CD4-positive, alpha-beta T cell (primary cell): ENCODE measurements around the gene PLA2G5. TPM values are rescaled to one million over a fixed set of nuclear protein-coding genes. Genes with fewer than 3 reads are reported as not detected.

Experiments
- ATAC-seq: fragments of 200-7000 bp; cut with Tn5 transposase; one replicate; pipeline ENCODE4 v1.10.0; 2022; ENCODE audit warnings: mild to moderate bottlenecking; ENCODE audit not compliant: poor library complexity
- CTCF ChIA-PET: fragments of 350-600 bp; sonication (Branson Sonifier 250); formaldehyde crosslinking; loops from one replicate; lab custom pipeline; 2021; ENCODE audit warnings: antibody characterized with exemption, inconsistent platforms; lab: Charles Lee
- POLR2A ChIA-PET: fragments of 350-600 bp; sonication (Branson Sonifier 250); formaldehyde crosslinking; loops from one replicate; lab custom pipeline; 2021; ENCODE audit warnings: antibody characterized with exemption, inconsistent platforms; lab: Charles Lee
- DNase-seq, 14 experiments: peaks; one replicate each; pipeline ENCODE4 v3.0.0-alpha.2; 2013 to 2020; ENCODE audit warnings: mixed read lengths in 2 of 14
- H3K27ac ChIP-seq, 2 donors: one replicate each; pipeline versions ENCODE4 v1.5.1 to v1.7.0; 2013; ENCODE audit warnings: low read length in 2 of 2, low read depth in 1 of 2, mild to moderate bottlenecking in 1 of 2
- H3K27me3 ChIP-seq, 2 experiments: 1 replicate in 1 of 2; 2 replicates in 1 of 2; pipeline versions ENCODE4 v1.6.1 to v1.7.0; 2013; ENCODE audit warnings: low read length in 2 of 2, control low read depth in 1 of 2, mild to moderate bottlenecking in 1 of 2, moderate library complexity in 1 of 2; ENCODE audit not compliant: insufficient read depth in 2 of 2, control insufficient read depth in 1 of 2
- H3K36me3 ChIP-seq: one replicate; pipeline ENCODE4 v1.6.1; 2013; ENCODE audit warnings: low read length, control low read depth; ENCODE audit not compliant: insufficient read depth
- H3K4me1 ChIP-seq: one replicate; pipeline ENCODE4 v1.6.1; 2013; ENCODE audit warnings: low read length, control low read depth; ENCODE audit not compliant: insufficient read depth
- H3K4me3 ChIP-seq: one replicate; pipeline ENCODE4 v1.5.1; 2013; ENCODE audit warnings: mild to moderate bottlenecking, low read length, moderate library complexity
- H3K9me3 ChIP-seq, 2 experiments: 1 replicate in 1 of 2; 2 replicates in 1 of 2; pipeline versions ENCODE4 v1.6.1 to v1.7.0; 2013; ENCODE audit warnings: low read length in 2 of 2, mild to moderate bottlenecking in 2 of 2, control low read depth in 1 of 2, moderate library complexity in 1 of 2; ENCODE audit not compliant: control insufficient read depth in 1 of 2, insufficient read depth in 1 of 2
- H3K27ac Mint-ChIP-seq: one replicate; pipeline ENCODE4 v1.8.0; 2020; ENCODE audit warnings: mixed read lengths
- H3K27me3 Mint-ChIP-seq: one replicate; pipeline ENCODE4 v1.8.0; 2021; ENCODE audit warnings: mixed read lengths
- H3K36me3 Mint-ChIP-seq: one replicate; pipeline ENCODE4 v1.8.0; 2021; ENCODE audit warnings: low read depth, mixed read lengths
- H3K4me1 Mint-ChIP-seq: one replicate; pipeline ENCODE4 v1.8.0; 2021; ENCODE audit warnings: low read depth, mixed read lengths
- H3K4me3 Mint-ChIP-seq: one replicate; pipeline ENCODE4 v1.8.0; 2020; ENCODE audit warnings: mild to moderate bottlenecking, mixed read lengths
- H3K9me3 Mint-ChIP-seq: one replicate; pipeline ENCODE4 v1.8.0; 2020; ENCODE audit warnings: mixed read lengths
- CTCF ChIP-seq: fragments of 200-600 bp; IDR thresholded peaks from one replicate; pipeline ENCODE4 v1.8.0; 2022; ENCODE audit warnings: antibody characterized with exemption, mild to moderate bottlenecking
- intact Hi-C, 2 experiments: fragments of 100-400 bp; cut with DNase I in 1 of 2; cut with micrococcal nuclease in 1 of 2; formaldehyde crosslinking; loops; one replicate each; pipeline versions ENCODE4 v1.15.1 to v1.9.0; 2023 to 2025; cut with DNase I, micrococcal nuclease
- total RNA-seq, 174 experiments: library from RNA in 2 of 174; stranded (reverse) in 2 of 174; gene quantifications; one replicate each; pipeline ENCODE4 v1.2.3 and lab custom pipeline; 2021 to 2026

The PLA2G5 gene
- total RNA-seq, 2 experiments from 2014 or later = not detected

- H3K36me3 Mint-ChIP-seq = no peaks in the 10 kb centered on the region
- H3K27me3 ChIP-seq = no peaks in the 10 kb centered on the region
Observed at GRCh38 chr1:20052386-20052785, 17.6 kb upstream of the PLA2G5 start.

GRCh38 chr1:20057886-20058420 lies 12.0 kb upstream of the PLA2G5 start:
- TF ChIP-seq CTCF = no peak
- H3K36me3 ChIP-seq = no peaks in the 10 kb centered on the region
- intact Hi-C loops = no loop called here
- no peaks in the 10 kb centered on the region for H3K9me3 ChIP-seq
- no peaks in the 10 kb centered on the region for H3K9me3 Mint-ChIP-seq
- peaks cover 22% of the 10 kb centered on the region for H3K4me1 ChIP-seq
- ATAC-seq (no peak), DNase-seq (no peak)
- no peak overlapping the region for H3K4me3 Mint-ChIP-seq
- POLR2A ChIA-PET = no interaction called here
- peak overlapping the region; percentile 64 for H3K27ac Mint-ChIP-seq
- no peak overlapping the region for H3K4me3 ChIP-seq
- H3K27me3 ChIP-seq = no peaks in the 10 kb centered on the region
- CTCF ChIA-PET = interaction anchor here (0.9 to 1.3 kb wide), 2 partner anchors 17 to 94 kb away, joined by 3 to 5 read pairs; no protein-coding TSS in a partner anchor
- peaks cover 5% of the 10 kb centered on the region for H3K27me3 Mint-ChIP-seq
- H3K36me3 Mint-ChIP-seq = no peaks in the 10 kb centered on the region
- no peak overlapping the region for H3K27ac ChIP-seq
- peaks cover 24% of the 10 kb centered on the region for H3K4me1 Mint-ChIP-seq

More at GRCh38 chr1:20052386-20052785, 17.6 kb upstream of the PLA2G5 start:
- DNase-seq = no peak
- H3K4me1 ChIP-seq = no peaks in the 10 kb centered on the region
- H3K27ac ChIP-seq = no peak overlapping the region
- Mint-ChIP-seq H3K4me3 (no peak overlapping the region), H3K27ac (no peak overlapping the region), H3K9me3 (peaks cover 11% of the 10 kb centered on the region), H3K4me1 (no peaks in the 10 kb centered on the region), H3K27me3 (peaks cover 5% of the 10 kb centered on the region)
- CTCF ChIA-PET = no interaction called here
- intact Hi-C loops = no loop called here
- no peak for TF ChIP-seq CTCF
- no peaks in the 10 kb centered on the region for H3K36me3 ChIP-seq
- POLR2A ChIA-PET = no interaction called here
- H3K4me3 ChIP-seq = no peak overlapping the region
- no peak for ATAC-seq
- H3K9me3 ChIP-seq = peaks cover 4 to 7% of the 10 kb centered on the region in 2 experiments

- ATAC-seq (peak; percentile 59), DNase-seq (peak in 8 of 14 experiments; percentile 5 to 67 (median 28))
- Mint-ChIP-seq H3K27ac (peak overlapping the region; percentile 64), H3K4me3 (peak overlapping the region; percentile 40), H3K4me1 (peaks cover 24% of the 10 kb centered on the region), H3K9me3 (no peaks in the 10 kb centered on the region), H3K27me3 (peaks cover 5% of the 10 kb centered on the region), H3K36me3 (no peaks in the 10 kb centered on the region)
- H3K36me3 ChIP-seq = no peaks in the 10 kb centered on the region
- ChIA-PET CTCF (interaction anchor here (0.9 to 1.3 kb wide), 2 partner anchors 16 to 93 kb away, joined by 3 to 5 read pairs; no protein-coding TSS in a partner anchor), POLR2A (no interaction called here)
- no peak for TF ChIP-seq CTCF
- H3K4me3 ChIP-seq = no peak overlapping the region
- H3K4me1 ChIP-seq = peaks cover 22% of the 10 kb centered on the region
- intact Hi-C loops = no loop called here
- H3K27ac ChIP-seq = no peak overlapping the region
- H3K27me3 ChIP-seq = no peaks in the 10 kb centered on the region
- no peaks in the 10 kb centered on the region for H3K9me3 ChIP-seq
Observed at GRCh38 chr1:20058531-20058930, 11.5 kb upstream of the PLA2G5 start.
